CD4-positive, alpha-beta T cell treated with Interleukin-2 at 100 ng/mL for 4 hours (primary cell): ENCODE measurements around the gene MEIS2.
"Not testable (repeated sequence)": the region's sequence is repeated elsewhere in the genome, so short reads cannot be mapped to it uniquely, and the experiment has no call there.

Experiments used
- DNase-seq: peaks from one replicate; pipeline ENCODE4 v3.0.0-alpha.2; 2020; ENCODE audit warnings: low spot score

MEIS2 gene

DNA sequence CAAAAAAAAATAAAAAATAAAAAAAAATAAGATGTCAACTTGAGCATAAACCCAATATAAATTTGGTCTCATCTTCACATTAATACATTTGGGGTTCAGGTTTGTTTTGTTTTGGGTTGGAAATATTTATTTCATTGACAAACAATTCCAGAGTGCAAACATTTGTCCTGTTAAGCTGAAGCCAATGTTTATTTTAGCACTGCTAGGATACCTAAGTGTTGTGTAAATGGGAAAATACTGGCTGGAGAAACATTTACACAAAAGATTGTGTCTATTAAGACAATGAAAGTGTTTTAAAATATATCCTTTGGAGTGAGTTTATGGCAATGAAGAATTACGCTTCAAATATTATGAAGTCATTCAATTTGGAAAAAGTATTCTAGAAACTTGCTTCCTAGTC lies 91.1 kb downstream of the MEIS2 start:
- DNase-seq: no peak

DNA sequence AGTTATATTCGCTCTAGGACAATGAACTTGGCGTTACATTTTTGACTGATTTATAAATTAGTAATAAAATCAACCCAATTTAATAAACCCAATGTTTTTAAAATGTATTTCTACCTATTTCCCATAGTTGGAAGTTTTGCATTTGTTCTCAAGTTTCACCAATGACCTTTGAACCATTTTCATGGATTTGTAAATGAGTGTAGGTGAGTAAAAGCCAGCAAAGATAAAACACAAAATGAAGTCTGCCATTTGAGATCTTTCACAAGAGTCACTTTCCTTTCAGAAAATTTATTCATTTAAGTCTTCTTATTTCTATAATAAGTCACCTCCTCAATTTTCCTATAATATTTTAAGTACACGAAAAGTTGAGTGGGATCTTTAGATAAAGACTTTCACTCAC lies 92.1 kb downstream of the MEIS2 start:
- DNase-seq: no peak

DNA sequence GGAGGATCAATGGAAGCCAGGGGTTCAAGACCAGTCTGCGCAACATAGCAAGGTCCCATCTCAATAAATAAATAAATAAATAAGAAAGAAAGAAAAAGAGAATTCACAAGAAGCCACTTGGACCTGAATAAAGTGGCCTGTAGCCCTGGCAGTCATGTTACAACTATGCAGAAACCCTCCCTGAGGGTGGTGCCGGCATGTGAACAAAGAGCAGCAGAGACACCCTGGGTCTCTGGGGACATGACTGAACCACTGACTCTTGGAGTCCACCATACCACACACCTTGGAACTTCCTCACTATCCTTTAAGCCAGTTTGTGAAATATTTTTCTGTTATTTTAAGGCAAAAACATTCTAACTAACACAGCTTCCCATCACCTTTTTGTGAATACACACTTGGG lies 93.0 kb downstream of the MEIS2 start:
- no peak for DNase-seq

DNA sequence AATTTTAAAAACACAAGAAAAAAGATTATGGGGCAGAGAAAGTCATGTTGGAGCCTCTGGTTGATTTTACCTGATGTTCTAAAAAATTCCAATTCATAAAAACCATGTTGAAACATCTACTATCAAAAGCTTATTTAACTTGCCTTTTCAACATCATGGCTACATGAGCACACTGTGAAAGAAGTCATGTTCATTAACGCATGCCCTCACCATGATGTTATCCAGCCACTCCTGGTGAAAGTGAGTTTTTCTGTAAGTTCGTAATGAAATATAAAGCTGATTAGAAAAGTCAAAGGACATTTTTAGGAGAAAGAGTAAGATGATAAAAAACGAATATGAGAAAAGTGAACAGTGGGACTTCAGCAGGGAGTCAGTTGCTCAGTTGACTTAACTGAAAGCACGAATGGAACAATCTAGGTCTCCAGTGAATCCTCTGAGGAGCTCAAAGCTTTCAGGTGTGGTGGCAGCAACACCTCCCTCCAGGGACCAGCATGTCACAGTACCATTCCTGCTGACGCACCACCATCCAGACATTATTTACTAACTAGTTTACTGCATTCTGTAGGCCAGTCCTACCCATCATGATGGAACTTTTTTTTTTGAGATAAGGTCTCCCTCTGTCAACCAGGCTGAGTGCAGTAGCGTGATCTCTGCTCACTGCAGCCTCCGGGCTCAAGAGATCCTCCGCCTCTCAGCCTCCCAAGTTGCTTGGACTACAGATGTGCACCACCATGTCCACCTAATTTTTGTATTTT lies 95.2 kb downstream of the MEIS2 start:
- no peak for DNase-seq

DNA sequence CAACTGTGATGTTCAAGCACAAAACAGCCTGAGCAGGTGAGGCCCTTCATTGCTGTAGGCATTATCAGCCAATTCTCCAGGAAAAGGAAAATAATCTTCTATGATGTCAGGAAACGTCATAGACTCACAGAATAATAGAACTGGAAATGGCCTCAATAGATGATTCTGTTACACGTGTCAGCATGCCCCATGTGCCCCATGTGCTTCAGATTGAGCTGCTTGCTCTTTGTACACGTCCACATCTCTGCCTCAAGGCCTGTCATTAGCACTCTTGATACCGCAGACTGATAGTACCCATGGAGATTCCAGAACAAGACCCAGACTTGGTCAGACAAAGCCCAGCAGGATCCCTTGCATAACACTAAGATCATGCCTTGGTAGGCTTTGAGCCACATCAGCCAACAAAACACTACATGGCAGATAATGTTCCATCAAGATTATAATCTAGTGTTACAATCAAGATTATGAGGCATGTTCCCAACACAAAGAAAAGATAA lies 95.9 kb downstream of the MEIS2 start:
- DNase-seq: no peak

DNA sequence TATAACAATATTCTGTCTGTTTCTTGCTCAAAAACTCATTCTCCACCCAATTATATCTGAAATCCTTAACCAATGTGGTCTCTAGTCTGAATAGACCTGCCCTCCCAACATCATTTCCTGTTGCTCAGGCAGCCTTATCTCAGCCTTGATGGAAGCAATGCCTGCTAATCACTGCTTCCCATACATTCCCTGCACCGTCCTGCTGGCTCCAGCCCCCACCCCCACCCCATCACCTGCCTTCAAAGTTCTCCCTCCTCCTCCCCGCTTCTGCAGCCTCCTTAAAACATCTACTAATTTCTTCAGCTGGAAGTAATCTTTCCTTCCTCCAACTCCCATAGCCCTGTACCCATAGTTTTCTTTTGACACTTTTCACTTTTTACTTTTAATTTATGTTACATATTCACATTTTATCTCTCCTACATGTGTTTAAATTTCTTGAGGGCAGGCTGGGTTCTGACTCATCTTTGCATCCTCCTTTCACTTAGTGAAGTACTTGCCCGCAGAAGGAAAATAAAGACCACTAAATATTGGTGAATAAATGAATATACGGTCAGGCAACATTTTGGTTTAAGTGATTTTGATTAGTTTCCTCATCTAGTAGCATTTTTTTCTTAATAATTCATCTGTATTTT lies 98.2 kb downstream of the MEIS2 start:
- no peak for DNase-seq

DNA sequence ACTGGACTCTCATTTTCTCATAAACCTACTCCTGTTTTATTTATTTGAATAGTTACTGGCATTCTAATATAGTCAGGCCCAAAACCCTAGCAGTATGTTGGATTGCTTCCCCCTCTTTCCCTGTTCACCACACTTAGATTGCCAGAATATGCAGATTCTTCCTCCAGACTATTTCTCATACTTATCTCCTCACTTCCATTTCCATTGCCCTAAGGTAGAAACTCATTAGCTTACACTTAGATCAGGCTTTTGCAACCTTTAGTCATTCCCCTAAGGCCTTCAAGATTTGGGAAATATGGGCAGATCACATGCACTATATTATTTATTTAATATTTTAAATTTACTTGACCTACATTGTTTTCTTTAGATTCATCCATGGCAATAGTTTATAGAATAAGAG lies 98.9 kb downstream of the MEIS2 start:
- DNase-seq: no peak

DNA sequence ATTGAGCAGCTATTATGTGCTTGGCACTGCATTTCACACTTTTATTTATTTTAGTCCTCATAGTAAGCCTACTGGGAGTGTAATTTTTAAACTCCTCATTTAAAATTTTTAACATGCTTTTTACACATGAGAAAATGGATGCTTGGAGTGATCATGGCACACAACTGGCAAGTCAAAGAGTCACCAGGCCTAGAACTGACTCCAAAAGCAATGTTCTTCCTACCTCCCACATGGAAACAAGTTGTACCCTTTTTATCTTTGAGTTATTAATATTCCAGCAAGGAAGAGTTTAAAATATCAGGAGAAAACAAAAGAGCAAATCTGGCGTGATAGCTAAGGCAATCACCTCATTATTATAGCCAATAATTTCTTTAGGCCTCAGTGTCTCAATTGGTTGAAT lies 100.6 kb downstream of the MEIS2 start:
- DNase-seq: no peak

DNA sequence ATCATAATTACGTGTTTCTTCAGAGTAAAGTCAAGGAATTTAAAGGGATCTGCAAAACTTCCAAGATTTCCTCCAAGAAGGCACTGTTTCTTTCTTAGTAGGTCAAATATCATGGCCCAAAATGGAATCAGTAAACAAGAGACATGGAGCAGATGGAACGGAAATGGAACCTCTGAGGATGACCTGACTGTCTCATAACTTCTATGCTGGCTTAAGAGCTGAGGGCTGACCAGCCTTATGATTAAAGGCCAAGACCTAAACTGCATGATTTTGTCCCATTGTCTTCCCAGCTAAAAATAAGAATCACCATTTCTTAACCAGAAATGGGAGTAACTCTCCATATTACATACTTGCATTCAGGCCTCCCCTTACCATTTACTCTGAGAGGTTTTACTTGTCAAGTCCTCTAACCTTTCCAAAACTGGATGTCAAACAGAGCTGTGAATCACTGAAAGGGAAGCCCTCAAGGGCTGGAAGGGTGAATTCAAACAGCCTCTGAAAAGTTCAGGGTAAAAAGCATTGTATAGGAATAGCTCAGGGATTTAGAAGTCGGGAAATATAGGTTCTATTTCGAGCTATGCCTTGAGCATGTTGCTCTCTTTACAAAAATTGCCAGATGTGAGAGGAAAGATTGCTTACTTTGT lies 103.7 kb downstream of the MEIS2 start:
- DNase-seq: no peak

DNA sequence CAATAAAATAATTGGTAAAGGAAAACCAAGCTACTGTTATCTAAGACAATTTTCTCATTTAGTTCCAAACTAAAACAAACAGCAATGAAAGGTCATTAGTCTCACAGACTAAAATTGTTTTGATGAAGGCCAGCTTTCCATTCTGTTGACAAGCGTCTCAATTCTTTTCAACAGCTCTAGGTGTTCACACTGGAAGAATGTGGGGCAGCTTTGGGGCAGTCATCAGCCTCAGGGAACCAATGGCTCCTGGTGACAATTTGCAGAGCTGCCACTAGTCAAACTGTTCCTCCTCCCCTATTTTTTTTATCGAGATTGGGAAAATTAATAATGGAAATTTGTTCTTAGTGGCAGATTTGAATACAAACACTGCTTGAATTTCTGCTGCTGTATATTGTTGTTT lies 104.2 kb downstream of the MEIS2 start:
- no peak for DNase-seq

DNA sequence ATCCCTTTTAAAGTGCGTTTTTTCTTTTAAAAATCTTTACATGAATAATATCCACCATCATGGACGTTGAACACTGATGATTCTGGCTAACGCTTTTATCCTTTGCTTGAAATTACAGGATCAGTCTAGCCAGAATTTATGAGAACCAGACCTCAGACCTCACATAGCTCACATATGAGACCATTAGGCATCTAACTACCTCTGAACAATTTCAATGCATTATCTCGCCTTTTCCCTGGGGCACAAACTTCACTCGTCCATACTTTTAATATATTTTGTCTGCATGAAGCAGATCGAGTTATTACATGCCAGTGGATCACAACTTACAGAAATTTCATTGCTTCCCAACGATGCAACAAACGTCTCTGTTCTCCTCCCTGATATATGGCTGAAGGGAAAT lies 105.6 kb downstream of the MEIS2 start:
- no peak for DNase-seq

DNA sequence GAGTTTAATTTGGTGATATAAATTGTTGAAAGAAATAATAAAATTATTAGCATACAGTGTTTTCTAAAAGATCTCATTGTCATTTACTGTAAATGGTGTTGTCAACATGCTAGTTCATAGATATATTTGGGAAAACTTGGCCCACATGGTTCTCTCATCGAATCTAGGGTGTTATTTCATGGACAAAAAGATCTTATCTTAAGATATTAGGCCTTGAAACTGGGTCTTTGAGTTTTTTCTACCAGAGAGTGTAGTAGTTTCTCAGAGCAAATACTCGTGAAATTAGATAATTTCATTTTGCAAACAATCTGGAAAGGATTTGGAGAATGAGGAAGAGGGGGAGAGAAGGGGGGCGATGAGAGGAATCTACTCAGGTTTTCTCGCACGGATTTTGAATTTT lies 107.9 kb downstream of the MEIS2 start:
- DNase-seq: no peak

DNA sequence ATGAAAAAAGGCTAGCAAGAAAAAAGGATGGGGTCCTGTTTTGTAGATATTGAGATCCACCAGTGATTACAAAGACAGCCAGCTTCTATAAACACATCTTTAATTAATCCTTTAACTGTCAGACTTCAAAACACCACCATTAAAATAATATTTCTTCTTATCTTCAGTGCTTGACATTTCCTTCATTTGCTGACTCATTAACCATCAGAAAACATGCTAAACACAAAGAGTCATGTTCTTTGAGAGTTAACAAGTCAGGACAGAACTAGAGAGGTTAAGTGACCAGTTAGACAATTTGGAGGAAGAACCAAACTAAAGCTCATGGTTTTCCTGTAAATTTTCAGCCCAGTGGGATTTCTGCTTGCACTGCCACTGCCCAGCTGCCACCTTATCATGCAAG lies 111.4 kb downstream of the MEIS2 start:
- DNase-seq: no peak

DNA sequence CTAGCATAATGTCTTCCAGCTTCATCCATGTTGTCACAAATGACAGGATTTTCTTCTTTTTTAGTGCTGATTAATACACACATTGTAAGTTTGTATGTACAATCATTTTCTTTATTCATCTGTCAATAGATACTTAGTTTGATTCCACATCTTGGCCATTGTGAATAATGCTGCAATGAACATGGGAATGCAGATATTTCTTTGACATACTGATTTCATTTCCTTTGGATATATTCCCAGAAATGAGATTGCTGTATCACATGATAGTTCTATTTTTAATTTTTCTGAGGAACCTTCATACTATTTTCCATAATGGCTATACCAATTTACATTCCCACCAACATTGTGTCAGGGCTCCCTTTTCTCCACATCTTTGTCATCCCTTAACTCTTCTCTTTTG lies 117.9 kb downstream of the MEIS2 start:
- no peak for DNase-seq

DNA sequence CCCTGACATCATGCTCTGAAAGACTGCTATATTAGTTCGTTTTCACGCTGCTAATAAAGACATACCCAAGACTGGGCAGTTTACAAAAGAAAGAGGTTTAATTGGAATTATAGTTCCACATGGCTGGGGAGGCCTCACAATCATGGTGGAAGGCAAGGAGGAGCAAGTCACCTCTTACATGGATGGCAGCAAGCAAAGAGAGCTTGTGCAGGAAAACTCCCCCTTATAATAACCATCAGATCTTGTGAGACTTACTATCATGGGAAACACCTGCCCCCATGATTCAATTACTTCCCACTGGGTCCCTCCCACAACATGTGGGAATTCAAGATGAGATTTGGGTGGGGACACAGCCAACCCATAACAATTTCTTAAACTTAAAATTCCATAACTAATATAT lies 120.1 kb downstream of the MEIS2 start:
- not testable (repeated sequence) for DNase-seq

DNA sequence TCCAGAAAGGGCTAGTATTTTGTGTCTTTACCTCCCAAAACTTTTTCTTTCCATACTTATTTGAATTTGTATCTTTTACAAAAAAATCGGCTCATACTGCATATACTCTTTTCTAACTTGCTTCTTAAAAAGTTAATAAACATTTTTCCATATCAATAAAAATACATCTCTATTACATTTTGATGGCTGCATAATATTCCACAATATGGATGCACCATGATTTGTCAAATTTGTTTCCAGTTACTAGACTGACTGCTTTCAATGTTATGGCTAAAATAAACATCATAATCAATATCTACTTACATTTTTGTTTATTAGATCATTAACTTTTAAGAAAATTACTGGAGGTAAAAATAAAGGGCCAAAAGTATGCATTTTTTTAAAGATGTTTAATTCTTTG lies 121.7 kb downstream of the MEIS2 start:
- DNase-seq: no peak

DNA sequence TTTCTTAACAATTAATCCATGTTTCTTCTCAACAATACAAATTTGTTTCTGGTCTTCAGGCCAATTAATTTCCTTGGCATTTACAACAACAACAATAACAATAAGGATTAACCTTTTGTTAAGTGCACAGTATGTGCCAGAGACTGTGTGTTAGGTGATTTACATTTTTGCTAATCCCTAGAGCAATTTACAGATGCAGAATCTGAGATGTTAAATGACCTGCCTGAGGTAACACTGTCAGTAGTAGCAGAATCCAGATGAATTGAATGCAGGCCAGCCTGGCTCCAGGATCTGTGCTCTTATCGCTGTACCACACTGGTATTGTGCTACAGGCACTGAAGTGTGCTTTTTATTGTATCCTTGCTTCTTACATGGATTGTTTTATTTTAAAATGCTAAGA lies 122.2 kb downstream of the MEIS2 start:
- no peak for DNase-seq

DNA sequence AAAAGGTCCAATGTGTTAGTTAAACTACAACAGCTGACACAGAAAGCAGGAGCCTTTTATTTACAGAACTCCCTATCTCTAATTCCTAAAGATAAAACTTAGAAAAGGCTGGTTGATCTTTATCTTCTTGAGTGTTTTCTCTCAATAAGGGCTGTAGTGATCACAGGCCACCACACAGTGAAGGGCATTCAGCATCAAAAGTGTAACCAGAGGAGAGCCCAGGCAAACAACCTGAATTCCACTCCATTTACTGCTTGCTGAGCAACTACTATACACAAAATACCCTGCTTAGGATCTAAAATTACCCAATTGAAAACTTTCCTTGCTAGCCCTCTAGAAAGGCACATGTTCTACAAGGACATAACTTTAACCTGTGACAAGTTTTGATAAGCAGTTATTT lies 122.7 kb downstream of the MEIS2 start:
- no peak for DNase-seq

DNA sequence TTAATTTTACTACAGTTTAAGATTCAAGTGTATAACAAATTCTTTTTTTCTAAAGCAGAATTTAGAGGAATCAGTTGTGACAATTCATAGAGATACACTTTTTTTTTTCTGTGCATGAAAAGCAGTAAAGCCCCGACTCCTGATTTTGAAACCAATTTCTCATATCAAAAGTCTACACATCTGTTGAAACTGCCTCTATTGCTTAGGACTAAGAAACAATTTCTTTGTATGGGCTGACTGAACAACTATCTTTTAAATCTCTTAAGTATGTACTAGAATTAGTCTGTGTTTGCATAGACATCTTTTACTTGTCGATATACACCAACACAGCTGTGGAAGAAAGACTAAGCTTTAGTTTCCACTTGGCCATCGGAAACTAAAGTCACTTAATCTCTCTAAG lies 127.6 kb downstream of the MEIS2 start:
- DNase-seq: no peak

DNA sequence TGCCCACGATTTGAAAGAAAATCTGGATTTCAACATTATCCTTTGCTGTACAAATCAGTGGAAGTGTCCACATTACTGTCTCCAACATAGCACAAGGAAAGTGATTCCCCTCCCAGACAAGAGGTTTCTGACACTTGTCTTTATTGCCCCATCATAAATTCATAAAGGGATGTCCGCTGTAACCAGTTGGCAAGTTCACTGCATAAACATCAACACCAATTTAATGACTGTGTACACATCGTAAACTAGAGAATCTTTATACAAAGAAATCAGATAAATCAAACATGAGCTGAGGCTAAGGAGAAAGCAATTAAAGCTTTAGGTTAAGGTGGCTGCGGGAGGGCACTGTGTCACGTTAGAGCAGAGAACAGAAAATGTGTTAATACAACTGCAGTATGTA lies 129.8 kb downstream of the MEIS2 start:
- no peak for DNase-seq

DNA sequence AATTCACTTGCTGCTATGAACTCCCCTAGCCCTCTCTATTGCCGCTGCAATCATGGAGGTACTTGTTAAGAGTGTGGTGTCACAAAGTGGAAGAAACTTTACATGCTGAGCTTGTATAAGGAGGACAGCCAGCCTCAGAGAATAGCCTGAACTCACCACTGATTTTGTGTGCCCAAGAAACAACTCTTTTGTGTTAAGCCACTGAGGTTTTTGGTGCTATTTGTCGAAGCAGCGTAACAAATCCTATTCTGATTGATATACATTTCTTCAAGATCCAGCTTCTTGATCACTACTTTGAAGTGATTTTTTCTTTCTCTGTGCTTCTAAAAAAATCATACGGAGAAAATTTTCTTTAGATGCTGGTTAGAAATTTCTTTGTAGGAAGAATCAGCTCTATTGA lies 132.4 kb downstream of the MEIS2 start:
- no peak for DNase-seq

DNA sequence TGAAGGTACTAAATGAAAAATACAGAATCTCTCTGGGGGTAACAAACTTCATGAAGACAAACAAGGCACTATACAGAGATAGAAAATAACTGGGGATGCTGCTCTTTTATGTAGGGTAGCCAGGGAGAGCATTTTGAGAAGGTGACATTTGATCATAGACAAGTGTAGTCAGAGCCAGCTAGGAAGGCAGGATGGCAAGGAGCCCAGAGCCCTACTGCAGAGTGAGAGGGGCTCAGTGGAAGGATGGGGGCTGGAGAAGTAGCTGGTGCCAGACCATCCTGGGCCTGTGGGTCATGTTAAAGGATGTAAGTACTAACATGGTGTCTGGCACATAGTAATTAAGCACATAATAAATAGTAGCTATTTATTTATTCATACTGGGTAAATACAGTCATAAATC lies 133.6 kb downstream of the MEIS2 start:
- DNase-seq: no peak

DNA sequence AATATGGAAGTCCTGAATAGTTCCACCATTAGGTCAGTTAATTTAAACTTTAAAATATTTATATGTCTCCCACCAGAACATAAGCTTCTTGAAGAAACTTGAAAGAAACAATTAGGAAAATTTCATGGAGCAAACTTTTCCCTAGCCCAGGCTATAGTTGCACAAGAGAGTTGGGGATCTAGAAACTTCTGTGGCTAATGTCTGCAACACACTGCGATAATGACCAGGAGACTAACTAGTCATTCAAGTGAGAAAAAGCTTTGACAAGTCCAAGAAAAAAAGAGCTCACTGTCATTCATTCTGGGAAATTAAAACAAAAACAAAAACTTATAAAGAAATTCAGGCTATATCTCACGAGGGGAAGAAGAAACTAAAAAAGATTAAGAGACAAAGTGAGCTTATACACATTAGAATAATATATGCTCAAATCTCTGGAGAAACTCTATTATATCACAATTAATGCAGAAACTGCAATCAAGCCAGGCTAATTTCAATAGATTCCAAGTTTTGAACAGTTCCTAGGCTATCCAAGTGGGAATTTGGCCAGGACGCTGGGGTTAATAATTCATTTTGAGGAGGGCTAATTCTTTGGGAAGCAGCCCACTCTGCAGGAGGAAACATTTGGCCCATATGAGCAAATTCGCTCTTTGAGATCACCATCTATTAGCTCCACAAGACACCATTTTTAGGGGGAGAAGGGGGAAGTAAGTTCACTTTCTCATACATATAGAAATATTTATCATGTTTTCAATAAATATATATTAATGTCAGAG lies 134.6 kb downstream of the MEIS2 start:
- DNase-seq: no peak
